GM15510 (cell line): ENCODE results near the gene MAP4K4.

Experiments used
- POLR2A ChIP-seq: IDR thresholded peaks from 3 replicates; pipeline ENCODE4 v1.6.1; 2011; ENCODE audit warnings: borderline replicate concordance; ENCODE audit not compliant: insufficient read length; ENCODE audit errors: extremely low read depth

Gene MAP4K4

GRCh38 chr2:101812226-101812625, 114.7 kb downstream of the MAP4K4 start:
- TF ChIP-seq POLR2A = no peak

- no peak for TF ChIP-seq POLR2A
Observed at GRCh38 chr2:101814752-101815151, 117.2 kb downstream of the MAP4K4 start.

GRCh38 chr2:101815154-101815553, 117.6 kb downstream of the MAP4K4 start:
- TF ChIP-seq POLR2A = no peak

- no peak for TF ChIP-seq POLR2A
Observed at GRCh38 chr2:101815739-101816391, 118.4 kb downstream of the MAP4K4 start.

GRCh38 chr2:101816598-101816997, 119.1 kb downstream of the MAP4K4 start:
- TF ChIP-seq POLR2A = no peak

GRCh38 chr2:101817481-101817880, 120.0 kb downstream of the MAP4K4 start:
- TF ChIP-seq POLR2A = no peak

GRCh38 chr2:101818531-101819451, 121.3 kb downstream of the MAP4K4 start:
- TF ChIP-seq POLR2A = no peak

GRCh38 chr2:101820519-101820918, 123.0 kb downstream of the MAP4K4 start:
- TF ChIP-seq POLR2A = no peak

- TF ChIP-seq POLR2A = no peak
Observed at GRCh38 chr2:101821059-101821805, 123.7 kb downstream of the MAP4K4 start.

- no peak for TF ChIP-seq POLR2A
Observed at GRCh38 chr2:101821828-101822458, 124.4 kb downstream of the MAP4K4 start.

- no peak for TF ChIP-seq POLR2A
Observed at GRCh38 chr2:101823347-101823791, 125.9 kb downstream of the MAP4K4 start.

- no peak for TF ChIP-seq POLR2A
Observed at GRCh38 chr2:101823859-101824258, 126.4 kb downstream of the MAP4K4 start.

GRCh38 chr2:101826716-101827115, 129.2 kb downstream of the MAP4K4 start:
- no peak for TF ChIP-seq POLR2A

- no peak for TF ChIP-seq POLR2A
Observed at GRCh38 chr2:101827246-101827645, 129.7 kb downstream of the MAP4K4 start.
